SJCRH30 (cell line): ENCODE measurements around the gene MCTP1. TPM values are rescaled to one million over a fixed set of nuclear protein-coding genes. Genes with fewer than 3 reads are reported as not detected.
A peak's percentile ranks its signal among the peaks of the same experiment; 100 is the strongest.

Experiments used
- DNase-seq, 2 experiments: peaks; one replicate each; pipeline ENCODE4 v3.0.0-alpha.2; 2015 to 2020
- H3K27ac ChIP-seq: fragments of 250-450 bp; sonication (Bioruptor Pico); 2 replicates; pipeline ENCODE4 v1.5.1; 2020; ENCODE audit warnings: mild to moderate bottlenecking, moderate library complexity
- H3K27me3 ChIP-seq: fragments of 250-450 bp; sonication (Bioruptor Pico); 2 replicates; pipeline ENCODE4 v1.5.1; 2020; ENCODE audit warnings: mild to moderate bottlenecking, moderate library complexity
- H3K36me3 ChIP-seq: fragments of 250-450 bp; sonication (Bioruptor Pico); 2 replicates; pipeline ENCODE4 v1.5.1; 2020; ENCODE audit warnings: mild to moderate bottlenecking, moderate library complexity
- H3K4me1 ChIP-seq: fragments of 250-450 bp; sonication (Bioruptor Pico); 2 replicates; pipeline ENCODE4 v1.5.1; 2020; ENCODE audit warnings: mild to moderate bottlenecking, moderate library complexity
- H3K4me3 ChIP-seq: fragments of 250-450 bp; sonication (Bioruptor Pico); 2 replicates; pipeline ENCODE4 v1.5.1; 2020; ENCODE audit warnings: mild to moderate bottlenecking, moderate library complexity
- H3K9me3 ChIP-seq: fragments of 250-450 bp; sonication (Bioruptor Pico); replicated peaks from 2 replicates; pipeline ENCODE4 v1.5.1; 2020; ENCODE audit warnings: mild to moderate bottlenecking, moderate library complexity
- total RNA-seq: library from RNA; depleted of rRNA; stranded (reverse); fragments of >200 nt; shearing (Covaris generic); gene quantifications from 2 replicates; pipeline ENCODE4 v1.2.3, GENCODE V29; 2014

Gene MCTP1
- total RNA-seq, 1 experiment from 2014 or later = 1.8 TPM

GRCh38 chr5:94746731-94747124, 538.2 kb downstream of the MCTP1 start:
- Histone ChIP-seq H3K4me1 (no peaks in the 10 kb centered on the region), H3K4me3 (no peak overlapping the region), H3K27me3 (no peaks in the 10 kb centered on the region), H3K9me3 (no peaks in the 10 kb centered on the region), H3K27ac (no peak overlapping the region), H3K36me3 (no peaks in the 10 kb centered on the region)
- DNase-seq = no peak

DNA sequence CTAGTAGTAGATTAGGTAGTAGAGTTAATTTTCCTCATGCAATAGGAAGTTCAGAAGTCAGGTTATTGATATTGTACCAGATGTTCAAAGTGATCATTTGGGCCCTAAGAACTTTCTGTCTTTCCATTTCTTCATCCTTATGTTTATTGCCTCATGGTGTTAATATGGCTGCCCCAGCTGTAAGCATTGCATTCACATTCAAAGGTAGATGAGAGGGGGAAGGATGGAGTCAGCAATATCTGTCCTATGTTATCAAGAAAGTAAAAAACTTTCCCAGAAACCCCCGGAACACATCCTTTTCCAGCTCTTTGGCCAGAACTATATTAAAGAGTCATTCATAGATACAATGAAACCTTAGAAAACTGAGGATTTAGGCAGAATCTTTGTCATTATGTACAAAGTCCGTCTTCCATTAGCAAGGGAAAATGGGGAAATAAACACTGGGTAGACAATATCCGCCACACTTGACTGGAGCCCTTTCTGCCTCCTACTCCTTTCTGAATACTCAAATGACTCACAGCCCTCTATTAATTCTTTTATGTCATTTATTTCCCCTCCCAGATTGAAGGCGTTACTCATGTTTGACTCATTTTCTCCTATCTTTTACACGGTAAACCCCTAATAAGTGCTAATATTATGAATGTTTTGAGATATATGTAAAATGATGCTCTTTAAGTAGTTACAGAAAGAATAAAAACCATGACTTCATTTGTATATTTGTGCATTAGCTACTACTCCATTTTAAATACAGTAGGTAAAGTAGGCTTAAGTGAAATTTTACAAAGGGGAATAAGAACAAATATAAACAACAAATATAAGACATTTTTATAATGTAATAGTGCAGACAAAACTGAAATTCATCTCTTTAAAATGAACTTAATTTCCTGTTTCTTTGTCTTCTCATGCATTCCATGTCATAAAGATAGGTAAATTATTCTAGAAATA, 538.8 kb downstream of the MCTP1 start:
- no peak for DNase-seq
- Histone ChIP-seq H3K36me3 (no peaks in the 10 kb centered on the region), H3K9me3 (no peaks in the 10 kb centered on the region), H3K27ac (no peak overlapping the region), H3K27me3 (no peaks in the 10 kb centered on the region), H3K4me3 (no peak overlapping the region), H3K4me1 (no peaks in the 10 kb centered on the region)

DNA sequence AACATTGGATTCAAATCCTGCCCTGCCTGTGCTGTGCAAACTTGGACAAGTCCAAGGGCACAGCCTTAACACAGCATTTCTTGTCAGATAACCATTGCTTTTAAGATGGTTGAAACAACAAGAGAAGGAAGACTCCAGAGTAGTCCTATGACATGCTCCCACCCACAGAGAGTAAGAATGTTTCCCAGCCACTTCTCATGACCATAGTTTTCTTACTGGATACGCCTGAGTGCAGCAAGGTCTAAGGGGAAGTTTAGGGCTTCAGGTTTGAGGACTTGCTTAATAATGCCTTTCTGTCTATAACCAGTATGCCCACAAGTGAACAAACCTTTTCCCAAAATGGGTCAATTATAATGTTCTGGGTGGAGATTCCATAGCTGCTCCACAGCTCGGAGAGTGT, 540.0 kb downstream of the MCTP1 start:
- no peak for DNase-seq
- no peak overlapping the region for H3K4me3 ChIP-seq
- no peak overlapping the region for H3K27ac ChIP-seq
- no peaks in the 10 kb centered on the region for H3K36me3 ChIP-seq
- H3K9me3 ChIP-seq = no peaks in the 10 kb centered on the region
- no peaks in the 10 kb centered on the region for H3K27me3 ChIP-seq
- no peaks in the 10 kb centered on the region for H3K4me1 ChIP-seq

- DNase-seq = no peak
- no peaks in the 10 kb centered on the region for H3K9me3 ChIP-seq
- no peaks in the 10 kb centered on the region for H3K4me1 ChIP-seq
Measured at GRCh38 chr5:94742852-94743251, 542.0 kb downstream of the MCTP1 start.

GRCh38 chr5:94740286-94740685, 544.6 kb downstream of the MCTP1 start:
- H3K36me3 ChIP-seq = no peaks in the 10 kb centered on the region

More at GRCh38 chr5:94742852-94743251, 542.0 kb downstream of the MCTP1 start:
- Histone ChIP-seq H3K36me3 (no peaks in the 10 kb centered on the region), H3K27me3 (no peaks in the 10 kb centered on the region), H3K4me3 (no peak overlapping the region), H3K27ac (no peak overlapping the region)

GRCh38 chr5:94736498-94736897, 548.4 kb downstream of the MCTP1 start:
- DNase-seq = no peak
- no peaks in the 10 kb centered on the region for H3K9me3 ChIP-seq
- H3K27ac ChIP-seq = no peak overlapping the region
- H3K4me3 ChIP-seq = no peak overlapping the region
- no peaks in the 10 kb centered on the region for H3K27me3 ChIP-seq
- no peaks in the 10 kb centered on the region for H3K4me1 ChIP-seq
- H3K36me3 ChIP-seq = no peaks in the 10 kb centered on the region

More at GRCh38 chr5:94740286-94740685, 544.6 kb downstream of the MCTP1 start:
- Histone ChIP-seq H3K4me3 (no peak overlapping the region), H3K27ac (no peak overlapping the region), H3K27me3 (no peaks in the 10 kb centered on the region), H3K9me3 (no peaks in the 10 kb centered on the region), H3K4me1 (no peaks in the 10 kb centered on the region)
- DNase-seq = no peak

DNA sequence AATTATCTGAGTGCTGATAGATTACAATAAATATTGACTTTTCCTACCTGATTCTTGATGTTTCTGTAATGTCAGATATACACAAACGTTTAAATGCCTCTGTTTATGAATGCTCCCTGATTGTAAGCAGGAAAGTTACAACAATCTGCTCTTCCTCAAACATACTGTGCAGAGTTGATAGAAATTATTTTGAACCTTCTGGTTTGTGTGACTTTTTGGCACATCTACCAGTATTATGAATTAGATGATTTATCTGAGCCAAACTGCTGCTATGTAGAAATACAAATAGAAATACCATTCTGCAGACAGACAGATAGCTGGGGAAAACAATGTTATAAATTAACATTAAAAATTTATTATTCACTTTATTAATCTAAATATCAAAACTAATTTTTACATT, 553.4 kb downstream of the MCTP1 start:
- H3K9me3 ChIP-seq = no peaks in the 10 kb centered on the region
- no peak for DNase-seq
- H3K27me3 ChIP-seq = no peaks in the 10 kb centered on the region
- H3K27ac ChIP-seq = no peak overlapping the region
- no peaks in the 10 kb centered on the region for H3K36me3 ChIP-seq
- no peak overlapping the region for H3K4me3 ChIP-seq
- no peaks in the 10 kb centered on the region for H3K4me1 ChIP-seq

DNA sequence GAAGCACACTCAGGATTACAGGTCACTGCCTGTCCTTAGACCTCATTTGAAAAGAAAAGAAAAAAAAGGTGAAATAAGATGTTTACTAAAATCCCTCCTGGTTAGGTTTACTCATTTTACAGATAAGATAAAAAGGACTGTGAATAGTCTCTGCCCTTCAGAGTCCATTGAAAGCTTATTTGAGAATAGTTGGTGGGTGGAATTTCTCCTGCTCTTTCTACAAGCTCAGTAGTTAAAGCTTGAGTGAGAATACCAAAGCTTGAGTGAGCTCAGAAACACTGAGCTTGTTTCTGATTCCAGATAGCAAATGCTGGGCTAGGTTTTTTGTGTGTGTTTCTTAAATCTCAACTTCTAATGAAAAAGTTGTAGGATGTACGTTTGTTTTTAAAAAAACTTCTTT, 559.8 kb downstream of the MCTP1 start:
- Histone ChIP-seq H3K27me3 (no peaks in the 10 kb centered on the region), H3K27ac (no peak overlapping the region), H3K36me3 (no peaks in the 10 kb centered on the region), H3K9me3 (no peaks in the 10 kb centered on the region), H3K4me3 (no peak overlapping the region), H3K4me1 (no peaks in the 10 kb centered on the region)
- DNase-seq = no peak

DNA sequence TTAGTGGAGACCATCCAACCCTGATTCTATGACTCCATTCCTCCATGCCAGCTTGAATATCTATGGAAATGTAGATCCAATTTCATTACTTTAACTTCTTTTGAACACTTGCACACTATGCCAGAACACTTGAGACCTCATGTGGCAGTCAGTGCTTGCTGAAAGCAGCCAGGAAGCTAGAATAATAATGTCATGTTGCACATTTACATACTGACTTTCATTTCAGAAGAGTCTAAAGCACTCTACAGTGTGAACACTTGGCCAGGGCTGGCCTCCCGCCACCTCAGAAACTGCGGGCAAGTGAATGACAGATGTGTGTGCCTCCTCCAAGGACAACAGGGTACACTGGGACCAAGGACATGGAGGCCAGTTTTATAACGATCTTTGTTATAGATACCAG, 569.1 kb downstream of the MCTP1 start:
- H3K27me3 ChIP-seq = no peaks in the 10 kb centered on the region
- H3K27ac ChIP-seq = no peak overlapping the region
- no peaks in the 10 kb centered on the region for H3K4me1 ChIP-seq
- DNase-seq = no peak
- no peak overlapping the region for H3K4me3 ChIP-seq
- H3K36me3 ChIP-seq = peaks cover 7% of the 10 kb centered on the region
- no peaks in the 10 kb centered on the region for H3K9me3 ChIP-seq

DNA sequence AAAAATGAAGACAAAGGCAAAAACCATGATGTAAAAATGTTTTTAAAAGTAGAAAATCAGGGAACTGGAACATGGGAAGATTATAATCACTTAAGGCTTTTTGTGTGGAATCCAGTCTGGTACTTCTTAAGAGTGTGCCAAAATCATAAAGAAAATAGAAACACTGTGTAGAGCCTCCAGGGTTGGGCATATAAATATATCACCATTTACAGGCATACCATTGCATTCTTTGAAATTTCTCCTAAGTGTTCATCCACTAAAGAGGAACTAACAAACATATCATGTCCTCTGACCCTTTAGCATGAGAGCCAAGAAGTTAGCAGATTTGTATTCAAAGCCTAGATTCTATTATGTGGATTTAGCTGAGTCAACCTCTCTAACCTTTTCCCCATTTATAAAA, 573.1 kb downstream of the MCTP1 start:
- Histone ChIP-seq H3K27me3 (no peaks in the 10 kb centered on the region), H3K9me3 (no peaks in the 10 kb centered on the region), H3K36me3 (peaks cover 20% of the 10 kb centered on the region), H3K4me1 (peaks cover 10% of the 10 kb centered on the region), H3K27ac (no peak overlapping the region), H3K4me3 (no peak overlapping the region)
- DNase-seq = no peak

GRCh38 chr5:94709277-94709676, 575.6 kb downstream of the MCTP1 start:
- H3K4me1 ChIP-seq = peaks cover 30% of the 10 kb centered on the region
- no peak overlapping the region for H3K27ac ChIP-seq
- H3K9me3 ChIP-seq = no peaks in the 10 kb centered on the region
- peaks cover 18% of the 10 kb centered on the region for H3K36me3 ChIP-seq
- no peak for DNase-seq
- H3K27me3 ChIP-seq = no peaks in the 10 kb centered on the region
- no peak overlapping the region for H3K4me3 ChIP-seq

- H3K36me3 ChIP-seq = peaks cover 13% of the 10 kb centered on the region
- H3K9me3 ChIP-seq = no peaks in the 10 kb centered on the region
- no peak overlapping the region for H3K4me3 ChIP-seq
- H3K27me3 ChIP-seq = no peaks in the 10 kb centered on the region
- peak overlapping the region; percentile 14 for H3K27ac ChIP-seq
- peaks cover 30% of the 10 kb centered on the region for H3K4me1 ChIP-seq
- peak; percentile 42 to 86 for DNase-seq
Measured at GRCh38 chr5:94707359-94707758, 577.5 kb downstream of the MCTP1 start.

DNA sequence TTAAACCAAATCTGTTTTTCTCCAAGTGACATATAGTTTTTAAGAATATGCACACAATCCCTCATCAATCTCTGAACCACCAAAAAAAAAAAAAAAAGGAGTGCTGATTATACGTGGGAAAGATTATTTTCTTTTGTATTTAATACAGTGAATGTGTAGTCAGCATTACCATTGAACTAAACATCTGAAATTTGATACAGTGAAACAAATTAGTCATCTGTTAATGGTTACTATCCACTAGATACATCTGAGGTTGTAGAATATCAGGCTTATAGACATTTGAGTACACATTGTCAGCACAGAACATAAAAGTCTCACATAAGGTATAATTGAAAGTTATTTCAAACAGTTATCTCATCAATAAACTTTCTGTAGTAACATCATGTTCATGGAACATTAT, 579.5 kb downstream of the MCTP1 start:
- peaks cover 30% of the 10 kb centered on the region for H3K4me1 ChIP-seq
- peaks cover 16% of the 10 kb centered on the region for H3K36me3 ChIP-seq
- DNase-seq = peak in 1 of 2 experiments; percentile 71
- H3K9me3 ChIP-seq = no peaks in the 10 kb centered on the region
- no peaks in the 10 kb centered on the region for H3K27me3 ChIP-seq
- H3K27ac ChIP-seq = peak overlapping the region; percentile 51
- H3K4me3 ChIP-seq = no peak overlapping the region

GRCh38 chr5:94702729-94703128, 582.2 kb downstream of the MCTP1 start:
- DNase-seq = no peak
- Histone ChIP-seq H3K4me3 (no peak overlapping the region), H3K27ac (no peak overlapping the region), H3K27me3 (no peaks in the 10 kb centered on the region), H3K4me1 (peaks cover 29% of the 10 kb centered on the region), H3K9me3 (no peaks in the 10 kb centered on the region), H3K36me3 (0 out of 2 replicates have a peak, but pooled peaks cover 6% of the 10 kb centered on the region)

DNA sequence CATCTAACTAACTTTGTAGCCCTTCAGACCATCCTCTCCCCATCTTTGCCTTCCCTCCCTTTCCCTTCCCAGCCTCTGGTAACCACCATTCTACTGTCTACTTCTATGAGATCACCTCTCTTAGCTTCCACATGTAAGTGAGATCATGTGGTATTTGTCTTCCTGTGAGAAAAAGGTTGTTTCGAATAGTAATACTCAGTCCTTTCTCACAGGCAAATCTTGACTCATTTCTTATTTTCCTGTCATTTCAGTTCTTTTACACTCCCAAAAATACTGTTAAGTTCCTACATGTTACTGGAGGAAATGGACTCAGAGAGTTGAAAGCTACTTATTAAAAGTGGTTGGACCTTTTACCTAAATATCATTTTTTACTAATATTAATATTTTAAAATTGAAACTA, 584.3 kb downstream of the MCTP1 start:
- H3K4me1 ChIP-seq = peaks cover 8% of the 10 kb centered on the region
- no peak overlapping the region for H3K4me3 ChIP-seq
- no peak overlapping the region for H3K27ac ChIP-seq
- H3K36me3 ChIP-seq = 0 out of 2 replicates have a peak, but pooled peaks cover 6% of the 10 kb centered on the region
- H3K9me3 ChIP-seq = no peaks in the 10 kb centered on the region
- H3K27me3 ChIP-seq = no peaks in the 10 kb centered on the region
- no peak for DNase-seq

- DNase-seq = no peak
- H3K27ac ChIP-seq = no peak overlapping the region
- H3K9me3 ChIP-seq = no peaks in the 10 kb centered on the region
Measured at GRCh38 chr5:94699562-94699961, 585.3 kb downstream of the MCTP1 start.

More at GRCh38 chr5:94699562-94699961, 585.3 kb downstream of the MCTP1 start:
- Histone ChIP-seq H3K36me3 (0 out of 2 replicates have a peak, but pooled peaks cover 12% of the 10 kb centered on the region), H3K4me3 (no peak overlapping the region), H3K27me3 (no peaks in the 10 kb centered on the region), H3K4me1 (peaks cover under 1% of the 10 kb centered on the region)
